Measurements from ENCODE around the gene RAPGEF1. TPM values are rescaled to one million over a fixed set of nuclear protein-coding genes. Genes with fewer than 3 reads are reported as not detected.

Gene RAPGEF1
- total and polyA plus RNA-seq, 8 donors: 17.1 to 62.6 (median 44.8) TPM

DNA sequence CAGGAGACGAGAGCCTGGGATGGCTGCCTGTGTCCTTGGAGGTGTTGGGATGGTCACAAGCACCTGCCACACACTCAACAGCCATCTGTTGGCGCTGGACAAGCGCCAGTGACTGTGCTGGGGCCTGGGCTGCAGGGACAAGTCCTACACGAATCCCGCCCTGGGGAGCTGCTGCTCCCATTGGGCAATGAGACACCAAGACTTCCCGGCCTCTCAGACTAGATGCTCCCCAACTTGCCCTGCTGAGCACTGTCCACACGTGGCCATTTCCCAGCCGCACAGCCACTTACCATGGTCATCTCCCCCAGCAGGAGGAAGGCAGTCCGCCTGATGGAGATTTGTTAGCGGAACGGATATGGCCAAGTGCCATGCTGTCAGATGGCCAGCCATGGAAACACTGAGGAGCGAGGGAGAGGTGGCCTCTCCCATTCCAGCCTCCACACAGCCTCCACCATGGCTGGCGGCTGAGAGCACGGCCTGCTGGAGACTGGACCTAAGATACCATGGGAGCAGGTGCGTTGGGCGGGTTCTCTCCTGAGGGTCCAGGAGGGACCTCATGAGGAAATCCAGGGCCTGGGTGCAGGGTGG lies 150.7 kb downstream of the RAPGEF1 start:
- Histone ChIP-seq H3K4me3 (no peak overlapping the region), H3K9me3 (no peaks in the 10 kb centered on the region), H3K36me3 (peaks cover 4 to 52% (median 16%) of the 10 kb centered on the region in 3 donors), H3K27ac (no peak overlapping the region), H3K4me1 (no peaks in the 10 kb centered on the region), H3K27me3 (no peaks in the 10 kb centered on the region)
- TF ChIP-seq, protein P1, sequence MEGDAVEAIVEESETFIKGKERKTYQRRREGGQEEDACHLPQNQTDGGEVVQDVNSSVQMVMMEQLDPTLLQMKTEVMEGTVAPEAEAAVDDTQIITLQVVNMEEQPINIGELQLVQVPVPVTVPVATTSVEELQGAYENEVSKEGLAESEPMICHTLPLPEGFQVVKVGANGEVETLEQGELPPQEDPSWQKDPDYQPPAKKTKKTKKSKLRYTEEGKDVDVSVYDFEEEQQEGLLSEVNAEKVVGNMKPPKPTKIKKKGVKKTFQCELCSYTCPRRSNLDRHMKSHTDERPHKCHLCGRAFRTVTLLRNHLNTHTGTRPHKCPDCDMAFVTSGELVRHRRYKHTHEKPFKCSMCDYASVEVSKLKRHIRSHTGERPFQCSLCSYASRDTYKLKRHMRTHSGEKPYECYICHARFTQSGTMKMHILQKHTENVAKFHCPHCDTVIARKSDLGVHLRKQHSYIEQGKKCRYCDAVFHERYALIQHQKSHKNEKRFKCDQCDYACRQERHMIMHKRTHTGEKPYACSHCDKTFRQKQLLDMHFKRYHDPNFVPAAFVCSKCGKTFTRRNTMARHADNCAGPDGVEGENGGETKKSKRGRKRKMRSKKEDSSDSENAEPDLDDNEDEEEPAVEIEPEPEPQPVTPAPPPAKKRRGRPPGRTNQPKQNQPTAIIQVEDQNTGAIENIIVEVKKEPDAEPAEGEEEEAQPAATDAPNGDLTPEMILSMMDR (IDR thresholded peaks at IDR 0.05): no peak
- DNase-seq (peak in 1 of 6 donors; percentile 37), ATAC-seq (peak in 1 of 4 donors; percentile 6), FAIRE-seq (no peak)
- 91 to 95% methylated on average over 16 of the region's 16 CpGs for WGBS, 2 donors
- intact Hi-C loops (cut with DNase I): no loop called here

DNA sequence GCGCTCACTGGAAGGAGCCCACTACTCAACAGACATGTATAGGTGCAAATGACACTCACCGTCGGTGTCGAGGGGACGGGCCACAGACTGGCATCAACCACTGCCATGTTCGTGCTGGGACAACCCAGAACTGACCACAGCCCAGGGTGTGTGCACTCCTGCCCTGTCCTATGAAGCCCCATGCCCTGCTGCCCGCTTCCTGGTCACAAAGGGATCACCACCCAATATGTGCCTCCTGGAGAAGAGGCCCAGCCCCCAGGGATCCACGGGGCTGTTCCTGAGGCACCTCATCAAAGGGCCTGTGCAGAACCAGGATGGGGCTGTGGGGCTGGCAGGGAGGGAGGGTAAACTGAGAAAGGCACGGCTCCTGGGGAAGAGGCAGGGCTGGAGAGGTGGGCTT lies 151.5 kb downstream of the RAPGEF1 start:
- 92 to 96% methylated on average over 9 of the region's 9 CpGs for WGBS, 2 donors
- DNase-seq (no peak), FAIRE-seq (no peak), ATAC-seq (no peak)
- Histone ChIP-seq H3K4me3 (no peak overlapping the region), H3K4me1 (no peaks in the 10 kb centered on the region), H3K27me3 (no peaks in the 10 kb centered on the region), H3K36me3 (peaks cover 4 to 55% (median 23%) of the 10 kb centered on the region in 3 donors), H3K27ac (no peak overlapping the region), H3K9me3 (no peaks in the 10 kb centered on the region)
- intact Hi-C loops (cut with DNase I): no loop called here
- TF ChIP-seq, protein P1 (IDR thresholded peaks at IDR 0.05): no peak

DNA sequence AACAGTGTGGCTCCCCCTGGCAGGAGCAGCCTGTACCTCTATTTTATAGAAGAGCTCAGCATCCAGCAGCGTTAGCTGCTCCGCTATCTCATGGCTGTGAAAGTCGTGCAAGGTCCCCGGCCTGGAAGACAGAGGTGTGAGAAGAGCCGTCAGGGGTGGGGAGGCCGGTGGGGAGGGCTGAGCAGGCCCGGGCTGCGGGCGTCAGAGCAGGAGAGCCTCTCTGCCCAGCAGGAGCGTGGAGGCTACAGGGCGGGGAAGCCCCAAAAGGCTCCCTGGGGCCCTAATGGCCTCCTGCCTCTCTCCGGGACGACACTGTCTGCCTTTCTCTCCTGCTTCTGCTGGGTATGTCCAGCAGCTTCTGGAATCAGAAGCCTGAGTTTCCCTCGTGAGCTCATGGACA lies 152.0 kb downstream of the RAPGEF1 start:
- FAIRE-seq (no peak), ATAC-seq (no peak), DNase-seq (no peak)
- H3K4me3 ChIP-seq: no peak overlapping the region
- H3K4me1 ChIP-seq: no peaks in the 10 kb centered on the region
- no peaks in the 10 kb centered on the region for H3K9me3 ChIP-seq
- WGBS, 2 donors: 92% methylated on average over 14 of the region's 14 CpGs
- H3K27ac ChIP-seq: no peak overlapping the region
- no peaks in the 10 kb centered on the region for H3K27me3 ChIP-seq
- intact Hi-C loops (cut with DNase I): no loop called here
- TF ChIP-seq, protein P1 (IDR thresholded peaks at IDR 0.05): no peak
- H3K36me3 ChIP-seq: peaks cover 4 to 60% (median 23%) of the 10 kb centered on the region in 3 donors

DNA sequence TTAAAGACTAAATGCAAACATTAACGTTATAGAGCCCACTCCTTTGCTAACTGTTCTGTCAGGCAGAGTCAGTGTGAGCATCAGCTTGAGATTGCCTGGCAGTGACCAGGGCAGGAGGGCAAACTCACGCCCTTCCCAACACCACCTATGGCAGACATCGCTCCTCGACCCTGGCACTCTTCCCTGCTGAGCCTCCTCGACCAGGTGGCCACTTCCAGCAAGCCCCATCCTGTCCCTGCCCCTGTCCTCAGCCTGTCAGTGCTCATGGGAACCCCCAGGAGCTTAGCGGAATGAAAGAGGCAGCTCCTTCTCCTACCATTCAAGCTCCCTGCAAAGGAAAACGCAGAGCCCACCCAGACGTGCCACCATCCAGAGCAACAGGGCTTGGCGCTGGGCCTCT lies 152.5 kb downstream of the RAPGEF1 start:
- H3K9me3 ChIP-seq: no peaks in the 10 kb centered on the region
- TF ChIP-seq, protein P1 (IDR thresholded peaks at IDR 0.05): no peak
- no peaks in the 10 kb centered on the region for H3K27me3 ChIP-seq
- peaks cover 4 to 66% (median 23%) of the 10 kb centered on the region in 3 donors for H3K36me3 ChIP-seq
- ATAC-seq (no peak), FAIRE-seq (no peak), DNase-seq (no peak)
- H3K4me1 ChIP-seq: no peaks in the 10 kb centered on the region
- H3K27ac ChIP-seq: no peak overlapping the region
- H3K4me3 ChIP-seq: no peak overlapping the region
- 87 to 91% methylated on average over 9 of the region's 9 CpGs for WGBS, 2 donors
- intact Hi-C loops (cut with DNase I): no loop called here

DNA sequence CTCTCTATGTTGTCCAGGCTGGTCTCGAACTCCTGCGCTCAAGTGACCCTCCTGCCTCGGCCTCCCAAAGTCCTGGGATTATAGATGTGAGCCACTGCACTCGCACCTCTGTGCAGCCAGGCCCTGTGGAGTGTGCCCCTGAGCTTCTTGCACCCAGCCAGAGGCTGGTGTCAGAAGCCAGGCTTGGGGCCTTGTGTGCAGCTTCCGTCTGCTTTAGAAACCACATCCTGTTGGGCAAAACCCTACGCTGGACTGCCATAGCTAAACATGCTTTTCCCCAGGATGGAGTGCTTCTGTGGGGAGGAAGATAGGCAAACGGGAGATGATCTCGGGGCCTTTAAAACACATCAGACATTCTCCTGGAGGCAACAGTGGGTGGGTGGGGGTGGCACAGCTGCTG lies 154.5 kb downstream of the RAPGEF1 start:
- ATAC-seq: peak in 3 of 4 donors; percentile 18 to 72 (median 54)

More for the DNA sequence above, 154.5 kb downstream of the RAPGEF1 start:
- Histone ChIP-seq H3K4me3 (no peak overlapping the region), H3K36me3 (peaks cover 4 to 80% (median 23%) of the 10 kb centered on the region in 3 donors), H3K4me1 (no peaks in the 10 kb centered on the region), H3K27ac (no peak overlapping the region), H3K9me3 (no peaks in the 10 kb centered on the region), H3K27me3 (no peaks in the 10 kb centered on the region)
- DNase-seq: peak in 1 of 6 donors; percentile 22
- intact Hi-C loops (cut with DNase I): no loop called here
- 89 to 91% methylated on average over 8 of the region's 8 CpGs for WGBS, 2 donors
- TF ChIP-seq, protein P1 (IDR thresholded peaks at IDR 0.05): no peak
- FAIRE-seq: no peak
